Subcutaneous adipose tissue (tissue), 4 donors: ENCODE data around the gene KCNC2. TPM values are rescaled to one million over a fixed set of nuclear protein-coding genes. Genes with fewer than 3 reads are reported as not detected.

Experiments used
- total RNA-seq, 4 donors: library from RNA; depleted of rRNA; stranded (reverse); fragments of >200 nt; gene quantifications; one replicate each; pipeline ENCODE4 v1.1.0, GENCODE V29; 2016
- TF ChIP-seq, protein P1 (sequence below): fragments of 450-650 bp; IDR thresholded peaks from one replicate; pipeline ENCODE4 v1.5.1; 2016; ENCODE audit warnings: low read depth, mild to moderate bottlenecking, control low read depth, antibody characterized with exemption, moderate library complexity

The KCNC2 gene
- total RNA-seq, 4 donors from 2014 or later: not detected

DNA sequence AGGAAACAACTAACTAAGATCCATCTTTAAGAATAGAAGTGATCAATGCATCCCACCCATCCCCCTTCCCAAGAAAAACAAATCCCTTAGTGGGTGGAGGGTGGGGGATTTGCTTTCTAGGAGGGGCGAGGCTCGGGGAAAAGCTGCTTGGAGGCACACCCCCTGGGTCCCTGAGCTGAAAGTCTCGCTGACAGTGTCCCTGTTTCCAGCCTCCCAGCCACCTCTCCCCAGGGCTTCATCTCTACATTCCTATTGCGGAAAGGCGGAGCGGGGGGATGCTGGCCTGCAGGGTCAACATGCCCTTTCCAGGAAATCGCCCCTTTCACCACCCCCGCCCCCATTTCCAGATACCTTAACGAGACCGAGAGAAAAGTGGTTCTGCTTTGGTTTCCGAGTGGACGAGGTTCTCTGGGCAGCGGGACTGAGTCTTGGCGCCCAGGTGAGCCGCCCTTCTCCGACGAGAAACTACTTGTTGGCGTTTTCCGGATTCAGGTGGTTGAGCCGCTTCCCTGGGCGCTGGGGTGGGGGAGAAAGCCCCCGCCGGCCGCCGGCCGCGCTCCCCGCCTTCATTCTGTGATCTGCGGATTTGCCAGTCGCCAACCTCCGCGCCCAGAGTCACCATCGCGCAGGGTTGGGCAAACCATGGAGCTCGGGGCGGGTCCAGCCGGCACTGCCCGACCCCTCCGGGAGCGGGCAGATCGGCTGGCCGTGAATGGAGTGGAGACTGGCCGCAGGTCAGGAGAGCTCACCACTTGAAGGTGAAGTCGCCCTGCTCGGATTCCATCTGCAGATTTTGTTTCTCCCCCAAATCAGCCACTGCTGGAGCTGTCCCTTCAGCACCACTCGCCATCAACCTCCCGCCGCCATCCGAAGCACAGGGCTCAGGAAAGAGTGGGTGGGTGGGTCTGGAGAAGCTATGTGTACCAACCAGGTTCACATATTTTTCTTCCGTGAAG is 505 bp downstream of the KCNC2 start:
- TF ChIP-seq, protein P1, sequence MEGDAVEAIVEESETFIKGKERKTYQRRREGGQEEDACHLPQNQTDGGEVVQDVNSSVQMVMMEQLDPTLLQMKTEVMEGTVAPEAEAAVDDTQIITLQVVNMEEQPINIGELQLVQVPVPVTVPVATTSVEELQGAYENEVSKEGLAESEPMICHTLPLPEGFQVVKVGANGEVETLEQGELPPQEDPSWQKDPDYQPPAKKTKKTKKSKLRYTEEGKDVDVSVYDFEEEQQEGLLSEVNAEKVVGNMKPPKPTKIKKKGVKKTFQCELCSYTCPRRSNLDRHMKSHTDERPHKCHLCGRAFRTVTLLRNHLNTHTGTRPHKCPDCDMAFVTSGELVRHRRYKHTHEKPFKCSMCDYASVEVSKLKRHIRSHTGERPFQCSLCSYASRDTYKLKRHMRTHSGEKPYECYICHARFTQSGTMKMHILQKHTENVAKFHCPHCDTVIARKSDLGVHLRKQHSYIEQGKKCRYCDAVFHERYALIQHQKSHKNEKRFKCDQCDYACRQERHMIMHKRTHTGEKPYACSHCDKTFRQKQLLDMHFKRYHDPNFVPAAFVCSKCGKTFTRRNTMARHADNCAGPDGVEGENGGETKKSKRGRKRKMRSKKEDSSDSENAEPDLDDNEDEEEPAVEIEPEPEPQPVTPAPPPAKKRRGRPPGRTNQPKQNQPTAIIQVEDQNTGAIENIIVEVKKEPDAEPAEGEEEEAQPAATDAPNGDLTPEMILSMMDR: no peak

DNA sequence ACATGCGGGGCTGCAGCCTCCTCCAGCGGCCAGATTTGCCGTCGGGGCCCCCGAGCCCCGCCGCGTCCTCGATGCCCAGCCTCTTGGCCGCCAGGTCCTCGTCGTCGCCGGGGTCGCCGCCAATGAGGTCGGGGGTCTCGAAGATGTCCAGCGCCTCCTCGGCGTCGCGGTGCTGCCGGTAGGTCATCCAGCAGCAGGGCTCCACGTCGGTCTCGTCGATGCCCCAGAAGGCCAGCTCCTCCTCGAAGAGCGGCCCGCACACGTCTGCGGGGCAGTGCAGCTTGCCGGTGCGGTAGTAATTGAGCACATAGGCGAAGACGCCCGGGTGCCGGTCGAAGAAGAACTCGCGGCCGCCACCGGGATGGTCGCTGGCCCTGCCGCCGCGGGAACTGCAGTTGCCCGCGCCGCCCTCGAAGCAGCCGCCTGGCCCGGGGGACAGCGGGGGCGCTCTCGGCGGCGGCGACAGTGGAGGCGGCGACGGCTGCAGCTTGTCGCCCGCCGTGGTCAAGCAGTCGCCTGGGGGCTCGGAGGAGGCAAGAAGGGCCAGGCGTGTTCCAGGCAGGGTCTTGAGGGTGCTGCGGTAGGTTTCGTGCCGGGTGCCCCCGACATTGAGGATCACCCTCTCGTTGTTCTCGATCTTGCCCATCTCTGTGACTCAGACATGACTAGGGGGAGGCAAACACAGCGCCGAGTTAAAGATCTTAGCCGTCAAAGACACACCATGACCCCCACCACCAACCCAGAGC is 2.1 kb downstream of the KCNC2 start:
- TF ChIP-seq, protein P1: no peak

DNA sequence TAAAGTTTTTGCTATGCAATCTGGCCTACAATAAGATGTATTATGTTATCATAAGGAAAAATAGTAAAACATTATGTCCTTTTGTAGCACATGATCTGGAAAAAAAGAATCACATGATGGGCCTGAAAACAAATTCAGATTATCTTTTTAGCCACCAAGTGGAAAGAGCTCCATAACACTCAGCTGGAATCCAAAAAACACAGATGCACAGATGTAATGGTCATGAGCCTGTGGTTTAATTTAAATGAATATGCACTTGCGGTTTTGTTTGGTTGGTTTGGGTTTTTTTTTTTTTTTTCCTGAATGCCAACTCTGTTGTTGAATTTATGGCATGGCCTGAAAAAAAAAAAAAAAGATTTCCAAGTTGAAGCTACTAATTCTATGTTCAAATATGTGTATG is 4.1 kb downstream of the KCNC2 start:
- TF ChIP-seq, protein P1: no peak

DNA sequence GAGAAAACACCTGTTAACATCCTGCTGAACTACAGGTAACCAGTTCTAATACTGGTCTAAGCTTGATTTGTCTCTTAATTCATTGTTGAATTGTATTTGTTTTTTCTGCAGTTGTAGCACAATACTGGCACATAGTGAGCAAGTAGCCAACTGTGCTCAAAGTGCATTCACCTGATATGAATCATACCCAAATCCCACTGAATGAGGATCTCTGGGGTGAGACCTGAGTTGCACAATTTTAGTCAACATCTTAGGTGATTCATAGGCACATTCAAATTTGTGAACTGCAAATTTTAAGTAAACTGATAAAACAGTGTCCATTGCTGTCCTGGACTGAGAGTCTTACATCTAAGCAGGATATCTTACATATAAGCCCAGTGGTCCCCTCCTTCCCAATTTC is 12.8 kb downstream of the KCNC2 start:
- TF ChIP-seq, protein P1: no peak

DNA sequence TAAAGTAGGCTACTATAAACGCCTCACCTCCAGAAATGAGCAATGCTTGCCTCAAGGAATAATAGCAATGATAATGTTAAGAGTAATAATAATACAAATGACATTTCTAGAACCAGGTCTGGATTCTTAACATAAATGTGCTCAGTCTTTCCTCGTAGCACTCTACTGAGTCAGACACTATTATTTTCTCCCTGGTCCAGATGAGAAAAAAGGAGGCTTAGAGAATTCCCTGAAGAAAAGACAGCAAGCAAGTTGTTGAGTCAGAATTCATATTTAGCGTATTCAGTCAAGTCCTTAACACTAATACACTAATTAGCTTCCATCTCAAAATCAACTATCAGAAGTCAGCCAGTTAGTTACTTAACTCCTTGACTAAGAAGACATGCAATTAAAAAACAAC is 13.2 kb downstream of the KCNC2 start:
- TF ChIP-seq, protein P1: no peak

DNA sequence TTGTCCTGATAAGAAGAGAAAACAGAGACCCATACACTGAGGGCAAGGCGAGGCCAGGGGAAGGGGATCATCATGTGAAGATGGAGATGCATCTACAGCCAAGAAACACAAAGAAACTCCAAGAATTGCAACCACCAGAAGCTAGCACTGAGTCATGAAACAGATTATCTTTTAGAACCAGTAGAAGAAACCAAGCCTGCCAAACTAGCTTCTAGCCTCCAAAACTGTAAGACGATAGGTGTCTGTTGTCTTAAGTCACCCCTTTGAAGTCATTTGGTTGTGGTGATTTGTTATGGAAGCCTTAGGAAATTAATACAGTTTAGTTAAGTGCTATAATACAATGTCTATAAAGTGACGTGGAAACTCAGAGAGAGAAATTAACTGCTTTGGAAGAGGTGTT is 15.4 kb downstream of the KCNC2 start:
- TF ChIP-seq, protein P1: no peak

DNA sequence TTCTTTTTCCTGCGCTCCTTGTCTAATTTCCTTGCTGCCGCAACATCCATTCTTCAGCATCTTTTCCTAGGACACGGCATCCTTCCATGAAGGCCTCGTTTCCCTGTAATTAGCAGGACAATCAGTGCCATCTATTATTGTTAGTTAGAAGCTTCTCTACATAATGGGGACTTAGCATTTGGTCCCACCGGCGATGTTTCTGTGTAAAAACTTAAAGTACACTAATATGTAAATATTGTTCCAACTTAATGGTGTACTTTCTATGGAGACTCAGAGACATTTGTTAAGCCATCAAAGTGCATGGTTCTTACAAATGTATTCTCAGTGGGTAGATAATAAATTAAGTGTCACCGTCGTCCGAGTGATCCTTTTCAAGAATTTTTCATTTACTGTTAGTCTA is 17.4 kb downstream of the KCNC2 start:
- TF ChIP-seq, protein P1: no peak
